NCI-H69 (cell line): ENCODE data around the gene MRO.
"Not testable (repeated sequence)": the region's sequence is repeated elsewhere in the genome, so short reads cannot be mapped to it uniquely, and the experiment has no call there.

ENCODE experiments used
- DNase-seq: peaks from one replicate; lab custom pipeline; 2025; lab: John Stamatoyannopoulos, UW

Gene MRO

DNA sequence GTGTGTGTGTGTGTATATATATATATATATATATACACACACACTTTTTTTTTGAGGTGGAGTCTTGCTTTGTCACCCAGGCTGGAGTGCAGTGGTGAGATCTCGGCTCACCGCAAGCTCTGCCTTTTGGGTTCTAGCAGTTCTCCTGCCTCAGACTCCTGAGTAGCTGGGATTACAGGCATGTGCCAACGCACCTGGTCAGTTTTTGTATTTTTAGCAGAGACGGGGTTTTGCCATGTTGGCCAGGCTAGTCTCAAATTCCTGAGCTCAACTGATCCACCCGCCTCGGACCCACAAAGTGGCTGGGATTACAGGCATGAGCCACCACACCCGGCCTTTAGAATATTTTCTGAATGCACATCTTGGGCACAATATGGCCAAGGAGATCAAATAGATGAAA lies 13.7 kb upstream of the MRO start:
- not testable (repeated sequence) for DNase-seq

DNA sequence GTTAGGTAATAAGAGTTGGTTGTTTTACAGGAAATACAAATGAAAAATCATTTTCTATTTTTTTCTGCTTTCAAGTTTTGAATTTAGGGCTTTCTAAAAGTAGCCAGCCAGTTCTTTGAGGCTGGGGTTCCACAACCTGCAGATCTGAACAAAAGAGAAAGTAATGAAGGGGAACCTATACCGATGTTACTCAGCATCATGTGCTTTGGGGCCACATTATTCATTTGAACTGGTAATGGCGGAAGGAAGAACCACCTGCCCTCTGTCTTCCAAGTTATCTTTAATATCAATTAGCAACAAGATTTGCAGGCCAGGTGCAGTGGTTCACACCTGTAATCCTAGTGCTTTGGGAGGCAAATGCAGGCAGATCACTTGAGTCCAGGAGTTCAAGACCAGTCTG lies 12.9 kb upstream of the MRO start:
- DNase-seq: no peak

DNA sequence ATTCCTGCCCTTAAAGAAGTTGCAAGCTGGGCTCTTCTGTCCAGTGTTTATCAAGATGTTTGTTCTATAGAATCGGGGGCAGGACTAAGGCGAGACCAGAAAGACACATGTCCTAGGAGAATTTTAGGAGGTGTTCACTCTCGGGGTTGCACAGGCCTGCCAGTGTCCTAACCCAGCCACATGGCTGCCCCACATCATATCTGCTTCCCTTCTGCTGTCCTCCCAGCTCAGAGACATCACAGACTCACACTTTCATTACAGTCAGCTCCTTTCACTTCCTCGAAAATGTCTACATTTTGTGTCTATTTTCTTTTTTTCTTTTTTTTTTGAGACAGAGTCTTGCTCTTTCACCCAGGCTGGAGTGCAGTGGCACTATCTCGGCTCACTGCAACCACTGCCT lies 10.7 kb upstream of the MRO start:
- DNase-seq: no peak

DNA sequence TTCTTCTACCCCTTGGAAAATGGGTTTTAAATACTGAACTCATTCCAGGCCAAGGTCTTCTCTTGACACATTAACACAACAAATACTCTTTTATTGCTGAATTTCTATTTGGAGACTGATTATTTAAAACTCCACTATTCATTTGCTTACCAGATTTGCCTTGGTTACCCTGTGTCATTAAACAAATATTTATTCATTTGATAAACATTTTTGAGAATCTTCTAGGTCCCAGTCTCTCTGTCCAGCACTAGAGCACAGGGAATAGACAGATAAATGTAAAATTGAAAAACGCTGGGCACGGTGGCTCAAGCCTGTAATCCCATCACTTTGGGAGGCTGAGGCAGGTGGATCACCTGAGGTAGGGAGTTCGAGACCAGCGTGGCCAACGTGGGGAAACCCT lies 9.8 kb upstream of the MRO start:
- DNase-seq: no peak

DNA sequence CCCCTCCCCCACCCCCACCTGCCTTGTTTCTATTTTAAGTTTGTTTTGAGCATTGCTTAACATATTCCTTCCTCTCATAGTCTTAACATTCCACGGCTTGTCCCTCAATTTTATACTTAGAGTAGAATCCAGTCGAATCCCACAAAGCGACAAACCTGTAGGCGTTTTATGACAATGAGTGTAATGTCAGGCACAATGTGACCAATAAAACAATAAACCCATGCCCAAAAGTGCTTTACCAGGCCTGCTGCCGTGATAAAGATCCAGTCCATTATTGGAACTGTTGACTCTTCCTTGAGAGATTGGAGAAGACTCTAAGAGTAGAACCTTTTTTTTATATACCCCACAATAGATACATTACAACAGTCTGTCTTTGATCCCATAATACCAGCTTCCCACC lies 6.2 kb upstream of the MRO start:
- no peak for DNase-seq

DNA sequence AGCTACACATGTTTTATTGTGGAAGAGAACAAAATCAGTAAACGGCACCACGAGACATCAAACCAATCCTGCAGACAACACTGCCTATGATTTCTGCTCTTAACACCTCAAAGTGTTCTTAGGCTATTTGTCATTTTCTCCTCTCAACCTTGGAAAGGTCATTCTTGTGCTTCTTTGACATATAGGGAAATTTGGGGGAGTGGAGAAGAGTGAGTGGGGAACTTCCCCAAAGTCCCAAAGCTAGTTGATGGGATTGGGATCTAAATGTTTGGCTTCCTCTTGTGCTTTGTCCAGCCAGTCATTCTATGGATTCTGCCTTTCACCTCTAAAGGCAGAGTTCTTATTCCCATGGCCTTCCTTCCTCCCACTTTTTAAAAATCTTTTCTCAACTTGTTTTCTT lies 5.8 kb upstream of the MRO start:
- no peak for DNase-seq

DNA sequence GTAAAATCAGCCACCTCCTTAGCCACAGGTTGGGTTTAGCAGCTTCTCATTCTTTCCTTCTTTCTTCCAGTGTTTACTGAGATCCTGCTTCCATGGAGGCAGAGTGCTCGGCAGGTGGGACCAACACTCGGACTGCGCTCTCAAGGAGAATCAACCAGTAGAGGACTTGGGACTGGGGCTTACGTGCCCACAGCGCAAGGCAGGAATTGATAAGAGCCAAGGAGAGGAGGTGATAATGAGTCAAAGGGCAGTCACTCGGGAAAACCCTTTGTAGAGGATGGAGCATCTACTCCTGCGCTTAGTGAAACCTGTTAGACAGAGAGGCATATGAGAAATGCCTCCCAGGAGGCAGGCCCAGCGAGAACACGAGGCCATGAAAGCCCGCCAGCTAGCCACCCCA lies 2.9 kb upstream of the MRO start:
- no peak for DNase-seq

DNA sequence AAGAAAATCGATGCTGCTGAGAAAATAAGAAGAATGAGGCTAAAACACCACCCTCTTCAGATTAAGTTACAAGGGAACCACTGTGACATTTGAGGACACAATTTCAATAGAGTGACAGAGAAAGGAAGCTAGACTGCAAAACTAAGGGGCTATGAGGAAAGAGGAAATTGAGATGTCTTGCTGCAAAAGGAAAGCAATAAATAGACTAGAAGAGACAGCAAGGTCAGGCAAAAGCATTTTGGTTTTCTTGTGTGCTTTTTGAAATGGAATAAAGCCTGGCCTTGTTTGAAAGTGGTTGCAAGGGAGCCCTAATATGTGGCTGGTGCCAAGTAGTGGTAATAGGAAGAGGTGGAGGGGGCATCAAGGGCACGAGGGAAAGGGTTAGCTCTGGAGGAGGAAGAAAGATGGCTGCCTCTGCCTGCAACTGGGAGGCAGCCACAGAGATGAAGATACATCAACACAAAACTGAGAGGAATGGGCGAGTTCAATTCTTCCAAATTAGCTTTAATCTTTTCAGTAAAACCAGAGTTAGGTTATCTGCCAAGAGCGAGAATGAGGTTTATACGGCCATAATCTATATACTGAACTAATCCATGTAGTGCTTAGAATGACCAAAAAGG lies 1.2 kb upstream of the MRO start:
- no peak for DNase-seq

DNA sequence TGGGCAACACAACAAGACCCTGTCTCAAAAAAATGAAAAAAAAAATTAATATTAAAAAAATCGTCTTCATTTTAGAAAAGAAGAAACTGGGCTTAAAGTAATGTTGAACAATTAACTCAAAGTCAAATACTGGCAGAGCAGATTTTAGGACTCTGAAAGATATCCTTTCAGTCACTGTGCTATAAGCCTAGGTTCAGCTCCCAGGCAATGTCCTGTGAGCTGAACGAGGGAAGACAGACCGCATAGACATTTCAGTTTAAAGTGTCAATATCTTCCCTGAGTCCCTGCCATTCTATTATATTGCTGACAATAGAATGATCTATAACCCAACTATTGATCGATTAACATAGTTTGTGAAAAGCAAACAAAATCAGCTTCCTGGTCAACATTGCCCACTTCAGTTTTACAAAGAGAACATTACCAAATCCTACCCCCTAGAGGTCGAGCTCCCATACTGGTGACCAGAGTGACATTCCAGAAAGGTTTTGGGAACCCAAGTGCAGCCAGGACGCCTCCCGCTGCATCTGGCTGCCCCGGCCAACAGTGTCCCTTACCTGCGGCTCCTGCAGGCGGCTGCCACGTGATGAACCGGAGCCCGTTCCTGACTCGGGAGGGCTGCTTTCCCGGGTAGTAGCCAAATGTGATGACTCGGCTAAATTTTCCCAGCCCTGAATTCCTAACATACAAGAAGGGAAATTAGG lies 639 bp downstream of the MRO start:
- DNase-seq: peak; percentile 86

DNA sequence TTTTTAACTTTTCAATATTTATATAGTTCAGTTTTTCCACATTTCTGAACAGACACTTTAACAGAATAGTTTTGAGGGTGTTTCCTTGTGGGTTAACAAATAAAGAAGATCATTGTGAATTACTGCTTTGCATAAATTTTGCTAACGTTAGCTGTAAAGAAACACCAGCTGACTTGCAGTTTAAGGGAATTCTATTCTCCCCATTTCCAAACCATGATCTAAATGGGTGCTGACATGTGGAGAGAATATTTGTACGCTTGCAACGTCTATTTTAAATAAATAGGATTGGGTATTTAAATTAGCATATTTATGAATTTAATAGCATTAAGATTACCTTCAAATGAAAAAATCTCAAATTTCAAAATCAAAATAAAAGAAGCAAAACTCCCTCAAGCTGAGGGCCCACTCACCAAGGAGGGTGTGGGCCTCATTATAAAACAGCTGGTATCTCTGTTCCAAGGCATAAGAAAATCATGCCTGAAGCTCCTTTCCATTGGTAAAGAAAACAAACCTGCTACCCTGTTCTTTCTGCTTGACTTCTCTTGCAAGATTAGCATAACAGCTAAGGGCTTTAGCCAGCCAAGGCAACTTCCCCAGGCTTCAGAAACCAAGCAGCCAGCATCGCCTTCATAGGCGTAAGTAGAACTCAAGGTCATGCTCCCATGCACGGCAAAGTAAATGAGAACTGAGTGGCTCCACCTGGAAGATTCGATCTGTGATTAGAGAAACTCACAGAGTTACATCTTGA lies 3.2 kb downstream of the MRO start:
- DNase-seq: peak; percentile 44

DNA sequence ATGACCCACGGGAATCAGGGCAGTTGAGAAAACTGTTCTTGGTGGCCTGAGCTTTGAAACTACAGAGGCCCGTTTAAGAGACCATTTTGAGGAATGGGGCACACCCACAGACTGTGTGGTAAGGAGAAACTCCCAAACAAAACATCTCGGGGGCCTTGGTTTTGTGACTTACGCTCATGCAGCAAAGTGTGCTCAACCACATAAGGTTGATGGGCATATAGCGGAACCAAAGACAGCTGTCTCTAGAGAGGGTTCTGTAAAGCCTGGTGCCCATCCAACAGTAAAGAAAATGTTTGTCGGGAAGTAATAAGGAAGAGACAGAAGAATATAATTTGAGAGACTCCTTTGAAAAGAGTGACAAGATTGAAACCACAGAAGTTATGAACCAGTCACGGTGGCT lies 5.4 kb downstream of the MRO start:
- DNase-seq: no peak

DNA sequence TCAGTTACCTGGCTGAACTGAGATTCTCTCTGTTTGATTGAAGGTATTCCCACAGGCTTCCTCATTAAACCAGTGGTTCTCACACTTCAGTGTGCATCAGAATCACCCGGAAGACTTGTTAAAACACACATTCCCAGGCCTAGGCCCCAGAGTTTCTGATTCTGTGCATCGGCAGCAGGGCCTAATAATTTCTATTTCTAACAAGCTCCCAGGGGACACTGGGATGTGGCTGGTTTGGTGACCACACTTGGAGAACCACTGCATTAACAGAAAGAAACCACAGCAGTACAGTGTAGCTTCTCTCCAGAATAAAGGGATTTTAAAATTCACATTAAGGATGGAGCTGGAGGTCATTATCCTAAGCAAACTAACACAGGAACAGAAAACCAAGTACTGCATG lies 6.5 kb downstream of the MRO start:
- no peak for DNase-seq

DNA sequence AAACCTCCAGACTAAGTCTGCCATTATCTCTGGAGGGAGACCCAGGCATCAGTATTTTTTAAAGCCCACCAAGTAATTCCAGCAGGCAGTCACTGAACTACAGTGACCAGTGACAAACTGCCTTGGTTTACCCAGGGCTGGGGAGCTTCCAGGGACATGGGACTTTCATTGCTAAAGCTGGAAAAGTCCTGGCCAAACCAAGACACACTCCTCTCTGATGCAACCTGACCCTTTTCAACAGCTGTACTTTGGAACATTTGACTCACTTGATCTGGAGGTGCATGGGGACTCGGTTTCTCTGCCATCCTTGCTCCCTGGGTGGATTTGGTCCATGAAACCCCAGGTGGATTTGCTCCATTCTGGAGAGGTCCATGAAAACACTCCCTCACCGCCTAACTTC lies 7.0 kb downstream of the MRO start:
- no peak for DNase-seq

DNA sequence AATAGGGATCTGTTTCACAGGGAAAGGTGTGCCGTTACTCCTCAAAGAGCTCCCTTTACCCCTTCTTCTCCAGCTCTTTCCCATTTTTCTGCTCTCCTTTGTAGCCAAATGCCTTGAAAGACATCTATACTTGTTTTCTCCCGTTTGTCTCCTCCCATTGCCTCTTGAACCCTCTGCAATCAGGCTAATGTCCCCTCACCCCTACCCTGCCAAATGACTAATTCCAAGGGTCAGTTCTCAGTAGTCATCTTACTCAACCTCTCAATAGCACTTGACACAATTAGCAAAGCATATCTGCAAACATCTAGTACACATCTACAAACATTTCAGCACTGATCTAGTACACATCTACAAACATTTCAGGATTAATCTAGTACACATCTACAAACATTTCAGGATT lies 12.6 kb downstream of the MRO start:
- DNase-seq: no peak

DNA sequence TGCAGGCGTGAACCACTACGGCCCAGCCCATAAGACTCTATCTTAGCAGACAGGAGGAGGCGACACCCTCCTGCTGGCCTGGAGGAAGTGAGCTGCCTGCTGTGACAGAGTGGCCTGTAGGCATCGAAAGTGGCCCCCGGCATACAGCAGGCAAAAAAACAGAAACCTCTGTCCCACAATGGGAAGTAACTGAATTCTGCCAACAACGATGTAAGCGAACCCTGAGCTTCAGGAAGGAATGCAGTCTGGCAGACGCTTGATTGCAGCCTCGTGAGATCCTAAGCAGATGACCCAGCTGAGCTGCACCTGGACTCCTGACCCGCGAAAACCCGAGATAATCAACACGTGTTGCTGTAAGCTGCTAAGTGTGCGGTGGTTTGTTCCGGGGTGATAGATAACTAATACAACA lies 13.6 kb downstream of the MRO start:
- no peak for DNase-seq

DNA sequence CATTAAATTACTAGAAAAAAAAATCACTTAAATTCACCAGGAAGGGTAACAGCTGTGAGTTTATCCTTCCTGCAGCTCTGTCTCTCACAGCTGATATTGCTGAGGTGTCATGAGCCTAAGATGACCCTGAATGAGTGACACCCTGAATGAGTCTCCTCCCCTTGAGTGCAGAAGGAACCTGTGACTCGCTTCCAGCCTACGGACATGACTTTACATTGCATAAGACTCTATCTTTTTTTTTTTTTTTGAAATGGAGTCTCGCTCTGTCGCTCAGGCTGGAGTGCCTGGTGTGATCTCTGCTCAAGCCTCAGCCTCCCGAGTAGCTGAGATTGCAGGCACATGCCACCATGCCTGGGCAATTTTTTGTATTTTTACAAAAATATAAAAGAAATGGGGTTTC lies 14.1 kb downstream of the MRO start:
- no peak for DNase-seq

DNA sequence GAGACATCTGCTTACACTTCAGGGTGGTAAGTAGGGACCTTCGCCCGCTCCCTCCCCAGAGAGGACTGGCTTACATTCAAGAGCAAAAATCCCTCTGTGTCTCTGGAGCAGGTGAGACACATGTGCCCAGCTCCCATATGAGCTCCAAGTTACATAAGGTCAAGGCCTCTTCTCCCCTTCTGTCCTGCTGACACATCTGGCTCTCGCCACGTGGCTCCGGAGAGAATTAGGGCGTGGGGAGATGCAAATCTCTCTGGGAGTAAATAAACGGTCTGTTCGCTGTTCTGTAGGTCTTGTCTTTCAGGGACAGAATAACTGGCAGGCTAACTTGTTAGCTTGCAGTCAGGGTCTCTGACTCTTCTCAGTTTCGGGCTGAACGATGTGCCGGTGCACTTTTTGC lies 16.2 kb downstream of the MRO start:
- no peak for DNase-seq

DNA sequence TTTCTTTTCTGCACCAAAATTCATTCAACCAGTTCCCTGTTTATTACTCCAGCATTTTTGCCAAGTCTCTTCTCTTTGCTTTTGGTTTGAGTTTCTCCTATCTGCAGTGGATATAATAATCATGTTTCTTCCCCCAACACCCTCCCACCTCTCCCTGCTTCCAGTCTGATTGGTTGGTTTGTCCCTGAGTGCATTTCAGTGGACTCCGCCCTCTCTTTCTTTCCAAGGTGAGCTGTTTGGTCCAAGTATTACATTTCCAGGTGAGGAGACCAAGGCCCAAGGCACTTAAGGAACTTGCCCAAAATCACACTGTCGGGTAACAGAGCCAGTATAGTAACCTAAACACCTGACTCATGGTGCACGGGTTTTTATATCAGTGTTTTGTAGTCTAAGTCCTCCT lies 17.7 kb downstream of the MRO start:
- DNase-seq: peak; percentile 59

DNA sequence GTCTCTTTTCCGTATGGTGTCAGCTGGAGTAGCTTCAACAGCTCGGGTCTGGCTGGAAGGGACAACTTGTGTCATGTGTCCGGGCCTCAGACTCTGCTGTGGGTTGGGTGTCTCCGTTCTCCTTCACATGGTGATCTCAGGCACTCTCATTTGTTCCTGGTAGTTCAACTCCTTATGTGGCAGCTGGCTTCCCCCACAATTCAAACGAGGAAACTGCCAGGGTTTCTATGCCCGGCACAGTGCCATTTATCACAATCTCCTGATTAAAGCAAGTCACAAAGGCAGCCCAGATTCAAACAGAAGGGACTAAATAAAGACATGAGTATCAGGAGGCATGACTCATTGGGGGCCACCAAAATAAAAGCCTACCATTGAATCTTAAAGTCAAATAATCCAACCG lies 22.7 kb downstream of the MRO start:
- DNase-seq: peak; percentile 69

DNA sequence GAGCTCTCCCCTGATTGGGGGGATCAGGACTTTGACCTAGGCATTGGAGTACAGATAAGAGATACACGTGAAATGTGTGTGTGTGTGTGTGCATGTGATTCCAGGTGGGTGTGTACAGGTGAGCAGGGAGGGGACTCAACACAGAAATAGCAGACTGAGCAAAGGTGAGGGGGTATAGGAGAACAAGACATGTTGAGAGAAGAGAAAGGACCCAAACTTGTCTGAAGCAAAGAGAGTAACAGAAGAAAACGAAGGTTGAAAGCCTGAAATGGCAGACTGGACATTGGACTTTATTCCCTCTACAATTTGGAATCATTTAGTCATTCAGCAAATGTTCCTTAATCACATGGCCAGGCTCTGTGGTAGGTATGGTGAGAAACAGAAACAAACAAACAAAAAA lies 23.3 kb downstream of the MRO start:
- DNase-seq: no peak

DNA sequence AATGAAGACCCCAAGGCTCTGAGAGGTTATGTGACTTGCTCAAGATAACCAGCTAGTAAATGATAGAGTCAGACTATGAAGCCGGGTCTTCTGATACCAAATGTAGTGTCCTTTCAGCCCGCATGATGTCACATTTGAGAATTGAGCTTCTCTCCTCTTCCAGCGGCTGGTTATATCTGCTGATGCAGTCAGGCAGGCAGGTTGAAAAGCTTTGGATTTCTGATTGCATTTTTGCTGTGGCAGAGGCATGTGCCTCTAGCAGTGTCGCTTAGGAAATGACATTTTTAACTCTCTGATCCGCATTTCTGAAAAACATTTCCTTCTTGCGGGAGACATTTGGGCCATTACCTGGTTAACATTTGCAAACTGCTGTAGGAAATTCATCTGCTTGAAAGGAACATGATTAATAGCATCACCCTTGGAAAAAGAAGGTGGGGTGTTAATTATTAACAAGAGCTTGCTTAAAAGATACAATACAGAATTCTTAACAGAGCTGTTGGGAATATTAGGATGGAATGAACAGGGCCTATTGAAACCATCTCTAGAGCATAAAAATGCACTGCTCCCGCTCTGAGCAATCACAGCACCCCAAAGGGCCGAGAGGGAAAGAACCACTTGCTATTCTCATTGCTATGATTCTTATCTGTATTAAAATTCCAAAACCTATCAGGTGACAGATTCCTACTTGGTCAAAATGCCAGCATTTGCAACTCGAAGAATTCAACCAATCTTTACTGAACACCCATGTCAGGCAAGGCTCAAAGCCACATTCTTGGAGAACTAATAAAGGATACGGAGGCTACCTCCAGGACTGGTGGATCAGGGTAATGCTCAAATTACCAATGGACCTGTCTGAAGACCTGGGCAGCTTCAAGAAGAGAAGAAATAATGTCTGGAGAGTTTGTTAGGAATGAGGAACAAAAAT lies 25.9 kb downstream of the MRO start:
- DNase-seq: no peak

DNA sequence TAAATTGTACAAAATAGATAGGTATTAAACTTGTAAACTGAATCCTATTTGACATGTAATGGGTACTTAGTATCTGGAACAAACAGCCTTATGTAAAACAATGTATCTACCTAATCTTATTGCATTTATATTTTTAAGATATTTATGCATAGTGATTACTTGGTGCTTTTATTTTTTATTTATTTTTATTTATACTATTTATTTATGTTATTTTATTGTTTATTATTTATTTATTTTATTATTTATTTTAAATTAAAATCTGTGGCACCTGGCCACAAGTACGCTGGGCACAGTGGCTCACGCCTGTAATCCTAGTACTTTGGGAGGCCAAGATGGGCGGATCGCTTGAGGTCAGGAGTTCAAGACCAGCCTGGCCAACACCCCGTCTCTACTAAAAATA lies 26.9 kb downstream of the MRO start:
- no peak for DNase-seq
